CD4-positive, alpha-beta memory T cell (primary cell): ENCODE results near the gene SIGLEC7. TPM values are rescaled to one million over a fixed set of nuclear protein-coding genes. Genes with fewer than 3 reads are reported as not detected.
A peak's percentile ranks its signal among the peaks of the same experiment; 100 is the strongest.
"Not testable (repeated sequence)": the region's sequence is repeated elsewhere in the genome, so short reads cannot be mapped to it uniquely, and the experiment has no call there.

Source experiments
- CTCF ChIA-PET: fragments of 350-600 bp; sonication (Branson Sonifier 250); formaldehyde crosslinking; loops from one replicate; lab custom pipeline; 2021; ENCODE audit warnings: inconsistent platforms; ENCODE audit not compliant: partially characterized antibody; lab: Charles Lee
- POLR2A ChIA-PET: fragments of 350-600 bp; sonication (Branson Sonifier 250); formaldehyde crosslinking; loops from one replicate; lab custom pipeline; 2021; ENCODE audit not compliant: partially characterized antibody; lab: Charles Lee
- DNase-seq, 5 donors: peaks; one replicate each; pipeline versions ENCODE4 v3.0.0 to v3.0.0-alpha.2; 2020 to 2022; ENCODE audit warnings: mixed read lengths in 1 of 5
- H3K27ac ChIP-seq: one replicate; pipeline ENCODE4 v1.7.0; 2013; ENCODE audit warnings: low read depth, low read length
- H3K27me3 ChIP-seq: 2 replicates; pipeline ENCODE4 v1.7.0; 2013; ENCODE audit warnings: mild to moderate bottlenecking, low read length, moderate library complexity; ENCODE audit not compliant: insufficient read depth
- H3K36me3 ChIP-seq: 2 replicates; pipeline ENCODE4 v1.7.0; 2013; ENCODE audit warnings: mild to moderate bottlenecking, low read length, moderate library complexity; ENCODE audit not compliant: insufficient read depth
- H3K4me1 ChIP-seq: 2 replicates; pipeline ENCODE4 v1.7.0; 2013; ENCODE audit warnings: mild to moderate bottlenecking, low read length, moderate library complexity; ENCODE audit not compliant: insufficient read depth
- H3K4me3 ChIP-seq, 2 donors: one replicate each; pipeline ENCODE4 v1.7.0; 2013; ENCODE audit warnings: low read length in 2 of 2, mild to moderate bottlenecking in 1 of 2
- H3K9me3 ChIP-seq, 2 donors: one replicate each; pipeline ENCODE4 v1.7.0; 2013; ENCODE audit warnings: low read length in 2 of 2, control low read depth in 1 of 2; ENCODE audit not compliant: control insufficient read depth in 1 of 2
- H3K27ac Mint-ChIP-seq, 7 donors: one replicate each; pipeline ENCODE4 v1.8.0; 2020 to 2021; ENCODE audit warnings: mixed read lengths in 7 of 7, mild to moderate bottlenecking in 6 of 7, inconsistent platforms in 3 of 7, moderate library complexity in 3 of 7
- H3K27me3 Mint-ChIP-seq, 2 donors: one replicate each; pipeline ENCODE4 v1.8.0; 2020 to 2021; ENCODE audit warnings: mixed read lengths in 2 of 2
- H3K36me3 Mint-ChIP-seq, 2 donors: one replicate each; pipeline ENCODE4 v1.8.0; 2020 to 2021; ENCODE audit warnings: mixed read lengths in 2 of 2, inconsistent platforms in 1 of 2, mild to moderate bottlenecking in 1 of 2
- H3K4me1 Mint-ChIP-seq, 4 donors: one replicate each; pipeline ENCODE4 v1.8.0; 2020 to 2021; ENCODE audit warnings: mixed read lengths in 4 of 4, mild to moderate bottlenecking in 1 of 4
- H3K4me3 Mint-ChIP-seq, 8 donors: one replicate each; pipeline ENCODE4 v1.8.0; 2020 to 2021; ENCODE audit warnings: mixed read lengths in 8 of 8, mild to moderate bottlenecking in 7 of 8, moderate library complexity in 6 of 8, inconsistent platforms in 3 of 8
- H3K9me3 Mint-ChIP-seq, 8 donors: one replicate each; pipeline ENCODE4 v1.8.0; 2020 to 2021; ENCODE audit warnings: mixed read lengths in 8 of 8, mild to moderate bottlenecking in 5 of 8, inconsistent platforms in 3 of 8, moderate library complexity in 1 of 8
- intact Hi-C: fragments of 100-400 bp; cut with micrococcal nuclease; formaldehyde crosslinking; loops from one replicate; pipeline ENCODE4 v1.15.1; 2023
- polyA plus RNA-seq, 2 donors: library from polyadenylated mRNA; unstranded; fragments of 300-500 nt; fragmentation: Illumina TruSeq; gene quantifications; one replicate each; pipeline ENCODE4 v1.2.3, GENCODE V29; 2021
- total RNA-seq, 2 experiments: library from RNA; stranded (reverse); gene quantifications; one replicate each; pipeline ENCODE4 v1.2.3, GENCODE V29; 2021

The SIGLEC7 gene
- total and polyA plus RNA-seq, 4 experiments from 2014 or later, result 0.25 to 0.57 (median 0.52) TPM; not detected in 1

DNA sequence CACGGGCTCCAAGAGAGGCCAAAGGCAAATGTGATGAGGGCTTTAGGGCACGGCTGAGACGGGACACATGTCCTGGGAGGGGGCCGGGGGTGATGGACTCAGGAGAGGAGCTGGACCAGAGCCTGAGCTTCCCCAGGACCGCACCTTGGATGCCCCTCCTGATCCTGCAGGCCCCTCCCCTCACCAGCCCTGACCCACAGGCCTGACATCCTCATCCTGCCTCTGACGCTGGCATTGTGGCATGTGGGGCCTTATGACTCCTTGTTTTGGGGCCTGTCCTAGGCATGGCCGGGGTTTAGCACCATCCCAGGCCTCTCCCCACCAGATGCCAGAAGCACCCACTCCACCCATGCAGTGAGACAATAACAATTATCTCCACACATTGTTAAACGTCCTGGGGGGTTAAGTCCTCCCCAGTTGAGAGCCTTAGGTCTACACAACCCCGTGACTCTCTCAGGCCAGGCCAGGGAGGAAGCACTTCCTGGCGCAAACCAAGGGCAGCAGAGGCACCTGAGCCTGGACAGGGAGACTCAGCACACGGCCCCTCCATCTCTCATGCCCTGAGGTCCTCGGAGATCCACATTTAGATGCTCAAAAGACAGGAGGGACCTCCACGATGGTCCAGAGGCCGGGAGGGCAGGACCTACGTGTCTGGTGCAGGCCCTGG is 841 bp downstream of the SIGLEC7 start:
- H3K4me1 ChIP-seq, intact Hi-C loops, H3K9me3 Mint-ChIP-seq, H3K4me3 Mint-ChIP-seq, POLR2A ChIA-PET, H3K4me3 ChIP-seq, H3K27me3 Mint-ChIP-seq, H3K36me3 Mint-ChIP-seq, H3K9me3 ChIP-seq, H3K27me3 ChIP-seq, CTCF ChIA-PET, H3K36me3 ChIP-seq, DNase-seq, H3K27ac ChIP-seq: not testable (repeated sequence)
- Mint-ChIP-seq H3K4me1 (peaks cover 0 to 11% (median 3%) of the 10 kb centered on the region in 4 donors), H3K27ac (peak overlapping the region in 1 of 7 donors; percentile 43)

DNA sequence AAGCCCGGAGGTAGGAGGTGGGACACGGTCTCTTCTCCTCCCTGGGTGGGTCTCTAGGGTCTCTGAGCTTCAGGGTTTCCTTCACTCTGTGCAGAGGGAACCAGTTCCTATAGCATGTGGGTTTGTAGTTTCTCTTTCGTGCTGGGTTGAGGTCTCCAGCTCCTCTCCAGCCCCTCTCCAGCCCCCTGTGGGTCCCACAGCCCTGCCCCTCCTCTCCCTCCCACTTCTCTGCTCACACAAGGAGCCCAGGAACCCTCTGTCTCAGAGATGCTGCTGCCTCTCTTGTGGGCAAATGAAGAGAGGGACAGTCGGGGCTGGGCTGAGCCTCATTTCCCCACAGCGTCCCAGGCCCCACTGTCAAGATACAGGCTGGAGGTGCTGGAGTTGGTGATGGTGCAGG is 1.4 kb downstream of the SIGLEC7 start:
- Mint-ChIP-seq H3K27me3 (peaks cover 2 to 10% of the 10 kb centered on the region in 2 donors), H3K9me3 (peaks cover 0 to 2% (median 0%) of the 10 kb centered on the region in 8 donors), H3K4me3 (no peak overlapping the region), H3K27ac (peak overlapping the region in 1 of 7 donors; percentile 83), H3K36me3 (no peaks in the 10 kb centered on the region), H3K4me1 (peaks cover 0 to 10% (median 3%) of the 10 kb centered on the region in 4 donors)
- Histone ChIP-seq H3K9me3 (no peaks in the 10 kb centered on the region), H3K36me3 (no peaks in the 10 kb centered on the region), H3K4me3 (no peak overlapping the region), H3K27me3 (no peaks in the 10 kb centered on the region), H3K27ac (no peak overlapping the region), H3K4me1 (no peaks in the 10 kb centered on the region)
- POLR2A ChIA-PET, result no interaction called here
- DNase-seq, result no peak
- CTCF ChIA-PET, result no interaction called here
- intact Hi-C loops, result no loop called here

DNA sequence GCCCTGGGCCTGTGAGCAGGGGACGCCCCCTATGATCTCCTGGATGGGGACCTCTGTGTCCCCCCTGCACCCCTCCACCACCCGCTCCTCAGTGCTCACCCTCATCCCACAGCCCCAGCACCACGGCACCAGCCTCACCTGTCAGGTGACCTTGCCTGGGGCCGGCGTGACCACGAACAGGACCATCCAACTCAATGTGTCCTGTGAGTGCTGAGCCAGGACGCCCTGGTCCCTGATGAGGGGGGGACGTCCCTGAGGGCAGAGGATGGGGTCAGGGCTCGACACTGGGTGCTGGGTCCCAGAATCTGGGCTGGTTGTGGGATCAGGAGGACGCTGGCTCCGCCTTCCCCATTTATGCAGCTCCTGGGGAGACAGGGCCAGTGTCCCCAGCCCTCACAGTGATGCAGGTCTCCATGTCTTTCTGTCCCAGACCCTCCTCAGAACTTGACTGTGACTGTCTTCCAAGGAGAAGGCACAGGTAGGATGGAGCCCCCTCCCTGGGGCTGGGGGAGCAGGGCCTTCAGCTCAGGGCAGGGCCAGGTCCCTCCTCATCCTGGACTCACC is 2.5 kb downstream of the SIGLEC7 start:
- ChIA-PET CTCF (no interaction called here), POLR2A (no interaction called here)
- H3K4me3 ChIP-seq, result no peak overlapping the region
- H3K36me3 ChIP-seq, result no peaks in the 10 kb centered on the region
- Mint-ChIP-seq H3K4me1 (peaks cover 0 to 10% (median 3%) of the 10 kb centered on the region in 4 donors), H3K9me3 (peaks cover 0 to 2% (median 0%) of the 10 kb centered on the region in 8 donors), H3K4me3 (no peak overlapping the region), H3K27me3 (peaks cover under 1 to 8% of the 10 kb centered on the region in 2 donors), H3K36me3 (no peaks in the 10 kb centered on the region), H3K27ac (no peak overlapping the region)
- no peaks in the 10 kb centered on the region for H3K27me3 ChIP-seq
- H3K4me1 ChIP-seq, result no peaks in the 10 kb centered on the region
- intact Hi-C loops, result no loop called here
- no peaks in the 10 kb centered on the region for H3K9me3 ChIP-seq
- DNase-seq, result no peak
- H3K27ac ChIP-seq, result no peak overlapping the region

DNA sequence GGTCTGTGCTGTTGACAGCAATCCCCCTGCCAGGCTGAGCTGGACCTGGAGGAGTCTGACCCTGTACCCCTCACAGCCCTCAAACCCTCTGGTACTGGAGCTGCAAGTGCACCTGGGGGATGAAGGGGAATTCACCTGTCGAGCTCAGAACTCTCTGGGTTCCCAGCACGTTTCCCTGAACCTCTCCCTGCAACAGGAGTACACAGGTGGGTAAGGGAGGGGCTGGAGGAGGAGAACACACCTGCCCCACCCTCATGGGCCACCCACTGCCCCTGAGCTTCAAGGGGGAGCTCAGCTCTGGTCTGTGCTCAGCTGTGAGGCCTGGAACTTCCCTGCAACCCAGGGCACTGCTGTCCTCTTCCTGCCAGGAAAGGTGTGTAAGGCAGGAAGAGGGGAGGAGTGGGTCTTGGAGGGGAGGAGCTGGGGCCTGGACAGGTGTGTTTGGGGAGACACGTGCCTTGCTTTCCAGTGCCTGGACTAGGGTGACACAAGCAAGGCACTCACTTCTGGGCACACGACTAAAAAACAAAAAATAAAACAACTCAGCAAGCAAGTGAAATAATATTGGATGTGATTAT is 3.9 kb downstream of the SIGLEC7 start:
- Mint-ChIP-seq H3K4me3 (no peak overlapping the region), H3K27me3 (peaks cover 2 to 5% of the 10 kb centered on the region in 2 donors), H3K27ac (peak overlapping the region in 1 of 7 donors; percentile 48), H3K9me3 (peaks cover 0 to 2% (median 0%) of the 10 kb centered on the region in 8 donors), H3K4me1 (peaks cover 0 to 10% (median 3%) of the 10 kb centered on the region in 4 donors), H3K36me3 (no peaks in the 10 kb centered on the region)
- H3K36me3 ChIP-seq, result no peaks in the 10 kb centered on the region
- DNase-seq, result no peak
- ChIA-PET CTCF (no interaction called here), POLR2A (no interaction called here)
- no peak overlapping the region for H3K4me3 ChIP-seq
- H3K4me1 ChIP-seq, result no peaks in the 10 kb centered on the region
- no peak overlapping the region for H3K27ac ChIP-seq
- H3K27me3 ChIP-seq, result no peaks in the 10 kb centered on the region
- intact Hi-C loops, result no loop called here
- H3K9me3 ChIP-seq, result no peaks in the 10 kb centered on the region

DNA sequence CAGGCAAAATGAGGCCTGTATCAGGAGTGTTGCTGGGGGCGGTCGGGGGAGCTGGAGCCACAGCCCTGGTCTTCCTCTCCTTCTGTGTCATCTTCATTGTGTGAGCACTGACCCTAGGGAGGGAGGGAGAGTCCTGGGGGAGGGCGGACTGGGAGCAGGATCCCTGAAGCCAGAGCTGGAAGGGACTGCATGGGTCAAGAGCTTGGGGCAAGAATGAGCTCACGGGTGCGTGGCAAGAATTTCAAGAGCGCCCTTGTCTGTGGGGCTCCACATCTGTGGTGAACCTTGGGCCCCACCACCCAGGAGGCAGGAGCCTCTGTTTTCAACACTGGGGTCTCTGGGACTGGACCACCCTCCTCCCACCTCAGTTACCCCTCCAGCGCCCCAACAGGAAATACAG is 4.7 kb downstream of the SIGLEC7 start:
- CTCF ChIA-PET, result interaction anchor here (1.6 to 2.5 kb wide), 2 partner anchors 10 to 12 kb away, joined by 5 to 12 read pairs; no protein-coding TSS in a partner anchor
- H3K27ac Mint-ChIP-seq, result no peak overlapping the region
- no peaks in the 10 kb centered on the region for H3K4me1 ChIP-seq

DNA sequence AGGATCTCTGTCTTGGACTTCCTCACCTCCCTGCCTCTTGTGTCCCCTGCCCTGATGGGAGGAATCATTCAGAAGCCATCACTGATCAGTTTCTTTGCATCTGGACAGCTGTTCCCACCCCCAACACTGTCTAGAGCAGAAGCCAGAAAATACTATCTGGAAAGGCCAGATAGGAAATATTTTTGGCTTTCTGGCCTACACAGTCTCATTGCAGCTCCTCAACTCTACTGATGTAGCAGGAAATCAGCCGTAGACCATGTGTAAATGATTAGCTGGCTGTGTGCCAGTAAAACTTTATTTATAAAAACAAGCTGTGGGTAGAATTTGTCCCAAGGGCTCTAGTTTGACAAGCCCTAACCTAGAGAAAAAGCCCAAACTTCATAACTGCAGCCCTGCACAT is 5.6 kb downstream of the SIGLEC7 start:
- CTCF ChIA-PET, result interaction anchor here (1.2 to 2.5 kb wide), 3 partner anchors 9 to 11 kb away, joined by 3 to 12 read pairs (median 5); no protein-coding TSS in a partner anchor
- Mint-ChIP-seq H3K4me3 (no peak overlapping the region), H3K36me3 (no peaks in the 10 kb centered on the region), H3K4me1 (peaks cover 0 to 5% (median 2%) of the 10 kb centered on the region in 4 donors), H3K27ac (peak overlapping the region in 3 of 7 donors; percentile 4 to 74 (median 47)), H3K27me3 (peaks cover 2 to 5% of the 10 kb centered on the region in 2 donors), H3K9me3 (peaks cover 0 to 5% (median under 1%) of the 10 kb centered on the region in 8 donors)
- no peak for DNase-seq
- Histone ChIP-seq H3K4me3 (no peak overlapping the region), H3K27me3 (no peaks in the 10 kb centered on the region), H3K27ac (no peak overlapping the region), H3K4me1 (no peaks in the 10 kb centered on the region), H3K36me3 (no peaks in the 10 kb centered on the region), H3K9me3 (no peaks in the 10 kb centered on the region)
- POLR2A ChIA-PET, result no interaction called here
- intact Hi-C loops, result no loop called here

More for the DNA sequence above, 4.7 kb downstream of the SIGLEC7 start:
- no peaks in the 10 kb centered on the region for H3K36me3 ChIP-seq
- DNase-seq, result no peak
- Mint-ChIP-seq H3K4me1 (peaks cover 0 to 10% (median 3%) of the 10 kb centered on the region in 4 donors), H3K27me3 (peaks cover 2 to 5% of the 10 kb centered on the region in 2 donors), H3K4me3 (no peak overlapping the region), H3K36me3 (no peaks in the 10 kb centered on the region), H3K9me3 (peaks cover 0 to 5% (median 0%) of the 10 kb centered on the region in 8 donors)
- H3K27me3 ChIP-seq, result no peaks in the 10 kb centered on the region
- no peak overlapping the region for H3K4me3 ChIP-seq
- no peaks in the 10 kb centered on the region for H3K9me3 ChIP-seq
- H3K27ac ChIP-seq, result no peak overlapping the region
- intact Hi-C loops, result no loop called here
- POLR2A ChIA-PET, result no interaction called here

DNA sequence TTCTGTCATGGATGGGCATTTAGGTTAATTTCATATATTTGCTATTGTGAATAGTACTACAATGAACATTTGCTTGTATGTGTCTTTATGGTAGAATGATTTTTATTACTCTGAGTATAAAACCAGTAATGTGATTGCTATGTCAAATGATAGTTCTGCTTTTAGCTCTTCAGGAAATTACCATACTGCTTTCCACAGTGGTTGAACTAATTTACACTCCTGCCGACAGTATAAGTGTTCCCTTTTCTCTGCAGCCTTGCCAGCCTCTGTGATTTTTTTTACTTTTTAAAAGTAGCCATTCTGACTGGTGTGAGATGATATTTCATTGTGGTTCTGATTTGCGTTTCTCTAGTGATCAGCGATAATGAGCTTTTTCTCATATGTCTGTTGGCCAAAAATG is 6.5 kb downstream of the SIGLEC7 start:
- no peaks in the 10 kb centered on the region for H3K4me1 ChIP-seq
- POLR2A ChIA-PET, result no interaction called here
- CTCF ChIA-PET, result interaction anchor here (1.2 to 2.5 kb wide), 2 partner anchors 10 to 12 kb away, joined by 3 to 12 read pairs; no protein-coding TSS in a partner anchor

More for the DNA sequence above, 6.5 kb downstream of the SIGLEC7 start:
- Mint-ChIP-seq H3K36me3 (no peaks in the 10 kb centered on the region), H3K4me3 (no peak overlapping the region), H3K27ac (peak overlapping the region in 1 of 7 donors; percentile 14), H3K4me1 (peaks cover 0 to 5% (median 2%) of the 10 kb centered on the region in 4 donors), H3K27me3 (peaks cover 5% of the 10 kb centered on the region in 2 donors), H3K9me3 (peaks cover 0 to 5% (median under 1%) of the 10 kb centered on the region in 8 donors)
- H3K27me3 ChIP-seq, result no peaks in the 10 kb centered on the region
- H3K36me3 ChIP-seq, result no peaks in the 10 kb centered on the region
- no peak overlapping the region for H3K27ac ChIP-seq
- no peak overlapping the region for H3K4me3 ChIP-seq
- DNase-seq, result no peak
- intact Hi-C loops, result no loop called here
- H3K9me3 ChIP-seq, result no peaks in the 10 kb centered on the region
